ENCODE results near the gene SMG6.

DNA sequence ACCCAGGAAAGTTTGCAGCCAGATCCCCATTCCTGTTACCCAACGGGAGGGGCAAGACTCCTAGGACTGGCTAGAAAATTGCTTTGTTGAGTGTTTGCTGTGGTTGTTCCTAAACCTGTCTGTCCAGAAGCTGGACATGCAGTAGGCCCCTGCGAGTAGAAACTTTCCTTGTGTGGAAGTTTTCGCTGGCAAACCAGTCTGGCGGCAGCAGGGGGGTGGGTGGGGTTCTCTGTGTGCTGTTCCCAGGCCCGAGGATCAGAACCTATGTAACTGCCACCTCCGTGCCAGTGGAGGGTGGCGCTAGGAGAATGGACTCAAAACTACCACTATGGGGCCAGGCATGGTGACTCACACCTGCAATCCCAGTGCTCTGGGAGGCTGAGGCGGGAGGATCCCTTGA is 42.9 kb upstream of the SMG6 start:
- TF ChIP-seq, protein P1, sequence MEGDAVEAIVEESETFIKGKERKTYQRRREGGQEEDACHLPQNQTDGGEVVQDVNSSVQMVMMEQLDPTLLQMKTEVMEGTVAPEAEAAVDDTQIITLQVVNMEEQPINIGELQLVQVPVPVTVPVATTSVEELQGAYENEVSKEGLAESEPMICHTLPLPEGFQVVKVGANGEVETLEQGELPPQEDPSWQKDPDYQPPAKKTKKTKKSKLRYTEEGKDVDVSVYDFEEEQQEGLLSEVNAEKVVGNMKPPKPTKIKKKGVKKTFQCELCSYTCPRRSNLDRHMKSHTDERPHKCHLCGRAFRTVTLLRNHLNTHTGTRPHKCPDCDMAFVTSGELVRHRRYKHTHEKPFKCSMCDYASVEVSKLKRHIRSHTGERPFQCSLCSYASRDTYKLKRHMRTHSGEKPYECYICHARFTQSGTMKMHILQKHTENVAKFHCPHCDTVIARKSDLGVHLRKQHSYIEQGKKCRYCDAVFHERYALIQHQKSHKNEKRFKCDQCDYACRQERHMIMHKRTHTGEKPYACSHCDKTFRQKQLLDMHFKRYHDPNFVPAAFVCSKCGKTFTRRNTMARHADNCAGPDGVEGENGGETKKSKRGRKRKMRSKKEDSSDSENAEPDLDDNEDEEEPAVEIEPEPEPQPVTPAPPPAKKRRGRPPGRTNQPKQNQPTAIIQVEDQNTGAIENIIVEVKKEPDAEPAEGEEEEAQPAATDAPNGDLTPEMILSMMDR (IDR thresholded peaks at IDR 0.05), result no peak
- TF ChIP-seq POLR2AphosphoS5 (IDR thresholded peaks at IDR 0.05), result no peak
- TF ChIP-seq POLR2A (IDR thresholded peaks at IDR 0.05), result no peak
